Caco-2 (cell line): ENCODE results near the gene PIKFYVE. TPM values are rescaled to one million over a fixed set of nuclear protein-coding genes. Genes with fewer than 3 reads are reported as not detected.
"Not testable (repeated sequence)": the region's sequence is repeated elsewhere in the genome, so short reads cannot be mapped to it uniquely, and the experiment has no call there.

Experiments
- BruUV-seq: library from RNA; stranded (reverse); fragments of 400-500 nt; replicated peaks from 2 replicates; lab custom pipeline; 2021; lab: Mats Ljungman, UMichigan
- CTCF ChIA-PET: fragments of 300-600 bp; sonication (Branson Sonifier 250); formaldehyde crosslinking; loops from one replicate; lab custom pipeline; 2022; ENCODE audit warnings: antibody characterized with exemption; lab: Charles Lee
- POLR2A ChIA-PET: fragments of 300-600 bp; sonication (Branson Sonifier 250); formaldehyde crosslinking; loops from one replicate; lab custom pipeline; 2022; ENCODE audit warnings: antibody characterized with exemption; lab: Charles Lee
- DNase-seq, 2 experiments: peaks; one replicate each; pipeline versions ENCODE4 v3.0.0 to v3.0.0-alpha.2; 2020 to 2022
- H3K27me3 ChIP-seq: replicated peaks from 2 replicates; pipeline ENCODE4 v1.6.0; 2011; ENCODE audit warnings: low read length; ENCODE audit not compliant: control insufficient read depth, insufficient read depth
- H3K36me3 ChIP-seq: 2 replicates; pipeline ENCODE4 v1.5.1; 2011; ENCODE audit warnings: low read length; ENCODE audit not compliant: control insufficient read depth, insufficient read depth
- H3K4me1 ChIP-seq: fragments of 250-450 bp; sonication (Bioruptor Pico); 2 replicates; pipeline ENCODE4 v1.5.1; 2020; ENCODE audit warnings: mild to moderate bottlenecking
- H3K4me3 ChIP-seq: 2 replicates; pipeline ENCODE4 v1.5.1; 2011; ENCODE audit warnings: low read depth, mild to moderate bottlenecking, control low read depth, low read length
- H3K9me3 ChIP-seq: fragments of 250-450 bp; sonication (Bioruptor Pico); 2 replicates; pipeline ENCODE4 v1.5.1; 2020; ENCODE audit warnings: mild to moderate bottlenecking, moderate library complexity
- H3K27ac Mint-ChIP-seq: one replicate; pipeline ENCODE4 v1.8.0; 2022; ENCODE audit warnings: mixed read lengths; ENCODE audit not compliant: unreplicated experiment
- H3K27me3 Mint-ChIP-seq: one replicate; pipeline ENCODE4 v1.8.0; 2022; ENCODE audit warnings: mixed read lengths; ENCODE audit not compliant: insufficient read depth, unreplicated experiment
- H3K36me3 Mint-ChIP-seq: one replicate; pipeline ENCODE4 v1.8.0; 2022; ENCODE audit warnings: mild to moderate bottlenecking, mixed read lengths; ENCODE audit not compliant: insufficient read depth, unreplicated experiment
- H3K4me1 Mint-ChIP-seq: one replicate; pipeline ENCODE4 v1.8.0; 2022; ENCODE audit warnings: low read depth, mixed read lengths; ENCODE audit not compliant: unreplicated experiment
- H3K4me3 Mint-ChIP-seq: one replicate; pipeline ENCODE4 v1.8.0; 2022; ENCODE audit warnings: mild to moderate bottlenecking, moderate library complexity, mixed read lengths; ENCODE audit not compliant: unreplicated experiment
- H3K9me3 Mint-ChIP-seq: one replicate; pipeline ENCODE4 v1.8.0; 2022; ENCODE audit warnings: mixed read lengths; ENCODE audit not compliant: unreplicated experiment
- CTCF ChIP-seq, 2 experiments: fragments of 200-600 bp in 1 of 2; IDR thresholded peaks; 1 replicate in 1 of 2; 2 replicates in 1 of 2; pipeline versions ENCODE4 v1.5.1 to v1.8.0; 2011 to 2022; ENCODE audit warnings: antibody characterized with exemption in 1 of 2, control low read depth in 1 of 2, inconsistent platforms in 1 of 2, low read depth in 1 of 2, low read length in 1 of 2, mild to moderate bottlenecking in 1 of 2, moderate library complexity in 1 of 2; ENCODE audit not compliant: insufficient read depth in 1 of 2, severe bottlenecking in 1 of 2, unreplicated experiment in 1 of 2
- intact Hi-C: fragments of 100-400 bp; cut with micrococcal nuclease; formaldehyde crosslinking; loops from one replicate; pipeline ENCODE4 v1.10.0; 2022; ENCODE audit not compliant: unreplicated experiment
- total RNA-seq: library from RNA; stranded (reverse); gene quantifications from 2 replicates; pipeline ENCODE4 v1.2.3, GENCODE V29; 2022

Gene PIKFYVE
- total RNA-seq, 1 experiment from 2014 or later: 31.2 TPM

DNA sequence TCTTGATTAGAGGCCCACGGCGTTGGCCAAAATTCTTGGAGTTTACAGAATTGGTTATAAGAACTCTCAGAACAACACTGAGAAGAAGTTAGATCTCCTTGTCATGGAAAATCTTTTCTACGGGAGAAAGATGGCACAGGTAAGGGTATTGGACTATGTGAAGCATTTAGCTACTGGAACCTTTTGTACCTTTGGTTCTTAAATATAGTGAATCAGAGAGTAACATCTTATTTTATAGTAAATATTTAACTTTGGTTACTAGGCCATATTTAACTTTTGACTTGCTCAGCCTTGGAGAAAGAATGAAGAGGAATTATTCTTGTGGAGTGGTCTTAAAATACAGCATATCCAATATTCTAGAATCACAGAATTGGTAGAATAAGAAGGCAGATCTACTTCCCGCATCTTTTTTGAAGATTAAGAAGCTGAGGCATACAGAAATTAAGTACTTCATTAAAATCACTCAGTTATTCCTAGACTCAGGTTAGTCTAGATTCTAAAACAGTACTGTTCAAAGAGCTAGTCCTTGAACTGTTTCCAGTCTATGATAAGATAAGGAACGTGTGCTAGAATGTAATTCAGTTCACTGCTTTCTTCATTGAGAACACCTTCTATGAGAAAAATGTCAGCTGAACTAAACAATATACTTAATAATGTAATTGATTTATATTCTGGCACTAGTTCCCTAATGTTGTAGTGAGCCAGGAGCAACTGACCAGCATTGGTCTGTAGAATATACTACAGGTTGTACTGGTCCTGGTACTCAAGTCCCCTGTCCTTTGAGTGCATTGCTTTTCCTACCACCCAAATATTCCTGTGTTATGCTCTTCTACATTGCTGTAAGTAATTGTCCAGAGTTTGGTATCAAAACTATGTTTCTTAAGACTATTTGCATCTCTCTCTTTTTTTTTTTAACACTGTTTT is 86.9 kb downstream of the PIKFYVE start:
- Mint-ChIP-seq H3K9me3 (no peaks in the 10 kb centered on the region), H3K27ac (no peak overlapping the region), H3K4me1 (no peaks in the 10 kb centered on the region), H3K36me3 (peaks cover 69% of the 10 kb centered on the region), H3K27me3 (no peaks in the 10 kb centered on the region), H3K4me3 (no peak overlapping the region)
- no peak overlapping the region for H3K4me3 ChIP-seq
- ChIA-PET CTCF (no interaction called here), POLR2A (no interaction called here)
- peaks cover 2% of the 10 kb centered on the region; the same call in 1 of the 2 replicates for H3K36me3 ChIP-seq
- TF ChIP-seq CTCF (IDR thresholded peaks at IDR 0.05; ENCODE audit: insufficient read depth in 1 of 2, low read depth in 1 of 2, low read length in 1 of 2, severe bottlenecking in 1 of 2, unreplicated experiment in 1 of 2): no peak
- no peaks in the 10 kb centered on the region for H3K9me3 ChIP-seq
- intact Hi-C loops: no loop called here
- no peak for DNase-seq
- H3K27me3 ChIP-seq: no peaks in the 10 kb centered on the region
- no peaks in the 10 kb centered on the region for H3K4me1 ChIP-seq
- no TSS peak for BruUV-seq

DNA sequence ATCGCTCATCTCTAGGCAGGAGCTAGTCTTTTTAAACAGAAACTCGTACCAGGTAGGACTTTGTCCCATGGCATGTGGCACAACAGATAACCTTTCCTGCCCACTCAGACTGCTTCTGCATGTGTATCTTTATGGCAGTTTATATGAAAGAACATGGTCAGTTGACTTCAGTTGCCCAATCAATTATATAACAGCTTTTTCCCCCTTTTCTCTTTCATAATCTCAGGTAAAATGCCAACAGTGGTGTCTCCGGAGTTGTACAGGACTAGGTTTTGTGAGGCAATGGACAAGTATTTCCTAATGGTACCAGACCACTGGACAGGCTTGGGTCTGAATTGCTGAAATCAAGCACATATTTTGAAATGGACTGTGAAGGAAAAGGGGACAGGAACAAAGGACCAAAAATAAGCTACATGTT is 88.9 kb downstream of the PIKFYVE start:
- Histone ChIP-seq H3K9me3 (no peaks in the 10 kb centered on the region), H3K4me1 (no peaks in the 10 kb centered on the region), H3K4me3 (no peak overlapping the region), H3K36me3 (peaks cover 2% of the 10 kb centered on the region; the same call in 1 of the 2 replicates), H3K27me3 (no peaks in the 10 kb centered on the region)
- Mint-ChIP-seq H3K27ac (no peak overlapping the region), H3K27me3 (no peaks in the 10 kb centered on the region), H3K9me3 (no peaks in the 10 kb centered on the region), H3K36me3 (peaks cover 69% of the 10 kb centered on the region), H3K4me3 (no peak overlapping the region), H3K4me1 (no peaks in the 10 kb centered on the region)
- ChIA-PET CTCF (no interaction called here), POLR2A (no interaction called here)
- DNase-seq: no peak
- intact Hi-C loops: no loop called here
- TF ChIP-seq CTCF (IDR thresholded peaks at IDR 0.05; ENCODE audit: insufficient read depth in 1 of 2, low read depth in 1 of 2, low read length in 1 of 2, severe bottlenecking in 1 of 2, unreplicated experiment in 1 of 2): no peak
- BruUV-seq: no TSS peak

DNA sequence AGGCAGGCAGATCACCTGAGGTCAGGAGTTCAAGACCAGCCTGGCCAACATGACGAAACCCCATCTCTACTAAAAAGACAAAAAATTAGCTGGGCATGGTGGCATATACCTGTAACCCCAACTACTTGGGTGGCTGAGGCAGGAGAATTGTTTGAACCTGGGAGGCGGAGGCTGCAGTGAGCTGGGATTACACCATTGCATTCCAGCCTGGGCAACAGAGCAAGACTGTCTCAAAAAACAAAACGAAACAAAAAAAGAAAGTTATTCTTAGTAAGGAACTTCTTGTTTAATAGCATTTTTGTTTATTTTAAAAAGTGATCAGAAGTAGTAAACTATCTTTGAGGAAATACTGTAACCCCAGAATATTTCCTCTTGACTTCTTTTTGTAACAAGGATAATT is 90.4 kb downstream of the PIKFYVE start:
- CTCF ChIA-PET, H3K27ac Mint-ChIP-seq, H3K36me3 ChIP-seq: not testable (repeated sequence)

More for the DNA sequence above, 90.4 kb downstream of the PIKFYVE start:
- BruUV-seq, H3K27me3 Mint-ChIP-seq, H3K27me3 ChIP-seq, intact Hi-C loops, H3K4me3 ChIP-seq, H3K4me3 Mint-ChIP-seq, H3K9me3 ChIP-seq, H3K4me1 ChIP-seq, POLR2A ChIA-PET, DNase-seq, H3K9me3 Mint-ChIP-seq, H3K4me1 Mint-ChIP-seq: not testable (repeated sequence)
- peaks cover 58% of the 10 kb centered on the region for H3K36me3 Mint-ChIP-seq
